Breast epithelium (tissue), 3 donors: ENCODE results near the gene ANKRD45.
"Not testable (repeated sequence)": the region's sequence is repeated elsewhere in the genome, so short reads cannot be mapped to it uniquely, and the experiment has no call there.

Experiments
- POLR2A ChIP-seq: fragments of 450-650 bp; IDR thresholded peaks from one replicate; pipeline ENCODE4 v1.6.1; 2016; ENCODE audit warnings: antibody characterized with exemption, mild to moderate bottlenecking, moderate library complexity
- POLR2AphosphoS5 ChIP-seq, 3 donors: sonication (generic); formaldehyde crosslinking; IDR thresholded peaks; one replicate each; pipeline ENCODE4 v1.6.1; 2017; ENCODE audit warnings: antibody characterized with exemption in 3 of 3
- TF ChIP-seq, protein P1 (sequence below), 3 donors: fragments of 450-650 bp; IDR thresholded peaks; one replicate each; pipeline ENCODE4 v1.5.1; 2016 to 2017; ENCODE audit warnings: antibody characterized with exemption in 3 of 3, mild to moderate bottlenecking in 3 of 3, moderate library complexity in 3 of 3

DNA sequence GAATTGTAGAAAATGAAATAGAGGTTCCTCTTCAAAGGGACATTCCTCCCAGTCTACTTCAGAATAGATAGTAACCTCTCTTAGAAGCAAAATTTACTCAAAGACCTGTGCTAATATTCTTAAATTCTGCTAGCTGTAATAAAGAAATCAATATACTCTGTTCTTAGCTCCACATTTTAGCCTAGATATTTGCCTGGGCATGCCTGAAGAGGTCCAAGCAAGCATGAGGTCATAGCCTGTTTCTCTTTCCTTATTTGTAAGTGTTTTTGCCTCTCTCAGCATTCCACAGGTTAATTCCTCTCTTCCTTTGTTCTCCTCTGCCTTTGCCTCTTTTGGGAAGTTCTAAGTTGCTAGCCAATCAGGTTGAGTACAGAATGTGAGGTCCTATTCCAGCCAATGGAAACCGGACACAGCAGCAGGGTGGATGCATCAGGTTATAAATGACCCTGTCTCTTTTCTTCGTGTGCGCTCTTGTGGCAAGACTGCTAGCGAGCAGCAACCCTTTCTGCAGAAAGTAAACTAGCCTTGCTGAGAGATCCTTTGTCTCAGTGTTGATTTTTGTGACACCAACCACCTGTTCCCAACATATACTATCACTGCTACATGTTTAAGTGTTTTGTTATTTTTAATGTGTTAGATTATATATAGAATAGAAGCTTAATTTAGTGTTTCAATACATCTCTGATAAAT, 27.1 kb downstream of the ANKRD45 start:
- TF ChIP-seq, protein P1, sequence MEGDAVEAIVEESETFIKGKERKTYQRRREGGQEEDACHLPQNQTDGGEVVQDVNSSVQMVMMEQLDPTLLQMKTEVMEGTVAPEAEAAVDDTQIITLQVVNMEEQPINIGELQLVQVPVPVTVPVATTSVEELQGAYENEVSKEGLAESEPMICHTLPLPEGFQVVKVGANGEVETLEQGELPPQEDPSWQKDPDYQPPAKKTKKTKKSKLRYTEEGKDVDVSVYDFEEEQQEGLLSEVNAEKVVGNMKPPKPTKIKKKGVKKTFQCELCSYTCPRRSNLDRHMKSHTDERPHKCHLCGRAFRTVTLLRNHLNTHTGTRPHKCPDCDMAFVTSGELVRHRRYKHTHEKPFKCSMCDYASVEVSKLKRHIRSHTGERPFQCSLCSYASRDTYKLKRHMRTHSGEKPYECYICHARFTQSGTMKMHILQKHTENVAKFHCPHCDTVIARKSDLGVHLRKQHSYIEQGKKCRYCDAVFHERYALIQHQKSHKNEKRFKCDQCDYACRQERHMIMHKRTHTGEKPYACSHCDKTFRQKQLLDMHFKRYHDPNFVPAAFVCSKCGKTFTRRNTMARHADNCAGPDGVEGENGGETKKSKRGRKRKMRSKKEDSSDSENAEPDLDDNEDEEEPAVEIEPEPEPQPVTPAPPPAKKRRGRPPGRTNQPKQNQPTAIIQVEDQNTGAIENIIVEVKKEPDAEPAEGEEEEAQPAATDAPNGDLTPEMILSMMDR (IDR thresholded peaks at IDR 0.05), result not testable (repeated sequence)
- not testable (repeated sequence) for TF ChIP-seq POLR2AphosphoS5 (IDR thresholded peaks at IDR 0.05); POLR2A
